Right hindlimb (tissue), 1 donor: ENCODE measurements around the gene SP6.
A peak's percentile ranks its signal among the peaks of the same experiment; 100 is the strongest.

ENCODE experiments used
- DNase-seq: peaks from one replicate; pipeline ENCODE4 v3.0.0-alpha.2; 2018

Gene SP6

DNA sequence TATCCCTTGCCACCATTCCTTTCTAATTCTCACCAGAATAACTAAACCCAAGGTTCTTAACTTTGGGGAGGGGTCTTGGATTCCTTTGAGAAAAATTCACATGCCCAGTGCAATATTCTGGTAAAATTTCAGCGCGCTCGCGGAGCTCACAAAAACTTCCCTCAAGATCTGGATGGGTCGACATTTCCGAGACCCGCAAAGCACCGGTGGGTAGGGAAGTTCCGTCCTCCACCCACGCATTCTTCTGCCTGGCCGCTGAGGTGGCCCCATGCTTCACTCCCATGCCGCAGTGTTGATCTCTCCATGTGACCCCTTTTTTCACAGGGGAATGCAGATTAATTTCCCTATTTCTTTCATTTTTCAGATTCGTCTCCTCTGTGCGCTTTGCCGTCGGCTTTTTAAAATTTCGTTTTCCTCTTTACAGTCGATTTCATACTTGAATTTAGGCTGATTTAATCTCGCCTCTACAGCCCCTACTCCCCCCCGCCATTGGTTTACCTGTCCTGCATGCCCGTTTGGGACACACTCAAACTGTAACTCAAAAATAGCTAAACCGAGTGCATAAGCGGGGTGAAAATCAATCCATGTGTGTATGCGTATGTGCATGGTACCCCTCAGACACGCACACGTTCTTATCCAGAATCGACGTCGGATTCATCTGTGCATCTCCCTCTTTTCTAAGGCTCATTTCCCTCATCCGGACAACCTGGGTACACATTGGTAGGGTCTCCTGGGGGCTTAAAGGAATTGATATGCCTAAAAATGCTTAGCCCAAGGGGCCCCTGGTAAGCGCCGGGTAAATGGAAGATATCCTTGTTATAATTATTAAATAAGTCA is 1.4 kb upstream of the SP6 start:
- DNase-seq = no peak

GRCh38 chr17:47851764-47852112 is 775 bp upstream of the SP6 start:
- no peak for DNase-seq

GRCh38 chr17:47850373-47850691 is 631 bp downstream of the SP6 start:
- no peak for DNase-seq

DNA sequence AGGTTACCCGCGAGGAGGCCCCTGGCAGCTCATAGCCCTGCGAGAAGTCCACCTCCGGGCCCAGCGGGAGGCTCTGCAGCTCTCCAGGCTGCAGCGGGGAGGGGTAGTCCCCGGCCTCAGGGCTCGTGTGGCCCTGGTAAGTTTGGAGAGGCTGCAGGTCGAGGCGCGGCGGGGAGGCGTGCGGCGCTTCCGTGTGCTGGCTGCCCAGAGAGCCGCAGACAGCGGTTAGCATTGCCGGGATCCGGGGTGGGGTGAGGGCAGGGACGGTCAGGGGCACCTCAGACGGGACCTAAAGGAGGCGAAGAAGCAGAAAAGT is 2.8 kb downstream of the SP6 start:
- no peak for DNase-seq

- DNase-seq = no peak
Observed at GRCh38 chr17:47847341-47848197, 3.4 kb downstream of the SP6 start.

DNA sequence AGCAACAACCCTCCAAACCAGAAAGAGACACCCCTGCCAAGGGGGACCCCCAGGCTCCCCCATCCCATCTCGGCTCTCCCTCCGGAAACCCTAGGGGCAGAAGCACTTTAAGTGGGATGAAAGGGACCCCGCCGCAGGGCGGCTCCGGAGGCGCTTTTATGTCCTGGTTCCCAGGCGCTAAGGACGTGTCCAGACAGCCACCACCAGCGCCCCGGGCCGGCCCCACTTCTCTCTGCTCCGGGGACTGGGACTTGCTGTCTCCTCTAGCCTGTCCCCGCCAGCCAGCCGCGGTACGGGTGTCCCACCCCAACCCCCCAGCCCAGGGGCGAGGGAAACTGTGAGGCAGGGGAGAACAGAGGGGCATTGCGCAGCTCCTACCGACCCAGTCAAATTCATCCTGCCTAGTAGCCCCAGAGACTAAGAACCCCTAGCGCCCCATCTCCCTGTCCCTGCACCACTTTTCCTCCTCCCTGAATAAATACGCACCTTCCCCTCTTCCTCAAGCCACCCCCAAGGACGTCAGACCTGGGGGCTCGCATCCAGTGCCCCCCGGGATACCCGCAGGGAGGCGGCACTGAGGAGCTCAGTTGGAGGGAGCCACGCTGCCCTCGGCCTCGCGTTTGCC is 4.1 kb downstream of the SP6 start:
- no peak for DNase-seq

GRCh38 chr17:47845716-47846075 is 5.3 kb downstream of the SP6 start:
- no peak for DNase-seq

- DNase-seq = no peak
Observed at GRCh38 chr17:47844814-47845715, 5.9 kb downstream of the SP6 start.

GRCh38 chr17:47844227-47844626 is 6.7 kb downstream of the SP6 start:
- DNase-seq = no peak

DNA sequence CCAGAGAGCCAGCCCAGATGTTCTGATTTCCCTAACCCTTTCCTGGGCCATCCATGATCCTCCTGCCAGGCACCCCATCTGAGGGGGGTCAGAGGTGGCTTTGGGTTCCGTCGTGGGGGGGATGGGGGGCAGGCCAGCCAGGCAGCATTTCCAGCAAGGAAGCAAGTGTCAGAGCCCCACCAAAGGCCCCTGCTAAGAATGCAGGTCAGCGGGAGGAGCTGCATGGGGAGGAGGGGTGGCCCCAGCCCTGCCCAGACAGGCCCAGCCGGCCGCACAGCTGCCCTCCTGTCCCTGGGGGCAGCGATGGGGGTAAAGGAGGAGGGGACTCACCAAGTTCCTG is 7.6 kb downstream of the SP6 start:
- DNase-seq = no peak

DNA sequence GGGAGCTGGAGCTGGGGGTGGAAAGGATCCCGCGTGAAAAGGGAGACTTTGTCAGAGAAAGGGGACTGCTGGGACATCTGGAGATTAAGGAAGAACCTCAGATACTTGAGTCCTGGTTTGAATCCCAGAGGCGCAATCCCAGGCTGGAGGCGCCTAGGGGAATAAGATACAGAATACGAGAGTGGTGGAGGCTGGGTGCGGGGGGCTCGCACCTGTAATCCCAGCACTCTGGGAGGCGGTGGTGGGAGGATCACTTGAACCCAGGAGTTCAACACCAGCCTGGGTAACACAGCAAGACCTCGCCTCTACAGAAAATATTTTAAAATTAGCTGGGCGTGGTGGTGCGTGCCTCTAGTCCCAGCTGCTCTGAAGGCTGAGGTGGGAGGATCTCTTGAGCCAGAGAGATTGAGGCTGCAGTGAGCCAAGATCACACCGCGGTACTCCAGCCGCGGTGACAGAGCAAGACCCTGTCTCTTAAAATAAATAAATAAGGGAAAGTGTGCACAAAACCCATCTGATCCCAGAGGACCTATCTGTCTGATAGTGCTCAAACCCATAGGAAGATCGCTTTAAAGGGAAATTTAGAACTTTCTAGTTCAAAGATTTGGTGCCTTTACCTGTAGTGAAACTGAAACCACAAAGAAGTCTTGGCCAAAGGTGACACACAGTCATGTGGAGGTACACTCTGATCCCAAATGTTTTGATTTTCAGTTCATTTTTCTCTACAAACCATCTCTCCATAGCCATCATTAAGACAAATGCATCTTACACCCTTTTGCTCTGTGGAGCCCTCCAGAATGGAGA is 9.3 kb downstream of the SP6 start:
- DNase-seq = no peak

DNA sequence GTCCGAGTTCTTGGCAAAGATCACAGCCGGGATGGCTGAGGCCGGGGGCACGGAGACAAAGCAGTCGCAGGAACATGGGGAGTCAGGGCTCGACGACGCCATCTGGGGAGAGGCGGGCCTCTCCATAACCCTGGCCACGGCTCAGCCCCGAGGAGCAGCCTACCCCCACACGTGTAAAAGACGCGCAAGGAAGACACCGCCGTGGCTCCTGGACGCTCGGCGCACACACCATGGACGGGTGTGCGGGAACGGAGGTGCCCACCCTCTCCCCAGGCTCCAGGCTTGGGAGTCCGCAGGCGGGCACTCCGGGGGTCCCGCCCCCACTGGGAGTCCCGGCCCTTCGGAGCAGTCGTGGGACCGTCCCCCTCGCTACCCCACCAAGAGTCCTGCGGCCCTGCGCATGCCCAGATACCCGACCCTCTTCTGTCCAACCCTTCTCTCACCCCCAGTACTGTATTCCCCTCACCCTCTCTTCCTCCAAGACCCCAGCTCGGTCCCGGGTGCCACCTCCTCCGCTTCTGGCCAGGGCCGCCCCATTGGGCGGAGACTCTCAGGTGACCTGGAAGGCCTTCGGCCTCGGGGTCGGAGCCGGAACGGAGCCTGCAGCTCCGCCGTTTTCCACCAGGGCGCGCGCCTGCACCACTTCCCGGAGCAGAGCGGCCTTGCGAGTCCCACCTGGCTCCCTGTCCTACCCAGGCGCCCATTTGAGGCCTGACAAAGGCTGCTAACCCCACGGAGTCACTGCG is 10.0 kb downstream of the SP6 start, which contains the start of gene SCRN2:
Gene SCRN2 (minus strand): TSS at position 532 of the 746 bp plus-strand sequence. CDS start 430 bp downstream, at position 102.
- DNase-seq = peak; percentile 94

DNA sequence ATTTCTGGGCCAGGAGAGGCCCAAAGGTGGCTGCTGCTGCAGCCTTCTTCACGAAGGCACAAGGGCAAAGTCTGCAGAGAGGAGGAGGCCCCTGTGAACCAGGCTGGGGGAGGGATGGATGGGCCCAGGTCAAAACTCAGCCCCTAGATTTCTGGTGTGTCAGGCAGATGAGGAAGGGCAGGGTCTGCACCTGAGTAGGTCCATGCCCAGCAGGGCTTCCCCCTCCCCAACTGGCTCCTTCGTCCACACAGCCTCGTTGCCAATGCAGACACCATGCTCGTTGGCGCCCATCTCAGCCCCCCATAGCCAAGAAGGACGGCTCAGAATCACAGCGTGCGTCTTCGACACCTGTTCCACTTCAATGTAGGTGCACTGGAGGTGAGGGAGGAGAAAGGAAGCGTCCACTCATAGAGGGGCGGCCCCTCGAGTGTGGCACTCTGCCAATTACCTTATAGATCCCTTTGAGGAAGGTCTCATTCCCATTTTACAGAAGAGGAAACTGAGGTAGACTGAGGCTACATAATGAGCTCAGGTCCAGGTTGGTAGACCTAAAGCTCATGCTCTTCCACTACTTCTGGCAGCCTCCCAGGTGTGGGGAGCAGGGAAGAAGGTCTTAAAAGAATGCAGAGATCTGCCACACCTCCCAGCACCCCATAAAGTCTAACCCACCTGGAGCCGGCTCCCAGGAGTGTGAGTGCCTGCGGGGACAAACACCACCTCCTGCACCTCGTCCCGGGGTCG is 10.8 kb downstream of the SP6 start:
- DNase-seq = no peak

GRCh38 chr17:47839071-47839470 is 11.9 kb downstream of the SP6 start:
- no peak for DNase-seq

DNA sequence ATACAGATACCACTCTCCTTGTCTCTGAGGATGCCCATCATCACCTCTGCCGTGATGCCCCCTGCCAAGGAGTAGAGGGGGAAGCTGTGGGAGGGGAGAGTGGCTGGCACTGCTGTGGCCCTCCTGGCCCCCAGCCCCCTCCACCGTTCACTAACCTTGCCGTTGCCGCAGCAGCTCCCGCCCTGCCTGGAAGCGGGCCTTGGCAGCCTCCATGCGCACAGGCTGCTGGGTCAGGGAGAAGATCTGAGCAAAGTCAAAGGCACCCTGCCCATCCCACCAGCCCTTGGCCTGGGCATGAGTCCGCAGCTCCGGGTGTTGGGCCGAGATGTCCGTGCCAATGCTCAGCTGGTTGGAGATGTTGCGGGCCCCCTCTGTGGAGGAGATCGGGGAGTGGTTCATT is 12.3 kb downstream of the SP6 start:
- no peak for DNase-seq

DNA sequence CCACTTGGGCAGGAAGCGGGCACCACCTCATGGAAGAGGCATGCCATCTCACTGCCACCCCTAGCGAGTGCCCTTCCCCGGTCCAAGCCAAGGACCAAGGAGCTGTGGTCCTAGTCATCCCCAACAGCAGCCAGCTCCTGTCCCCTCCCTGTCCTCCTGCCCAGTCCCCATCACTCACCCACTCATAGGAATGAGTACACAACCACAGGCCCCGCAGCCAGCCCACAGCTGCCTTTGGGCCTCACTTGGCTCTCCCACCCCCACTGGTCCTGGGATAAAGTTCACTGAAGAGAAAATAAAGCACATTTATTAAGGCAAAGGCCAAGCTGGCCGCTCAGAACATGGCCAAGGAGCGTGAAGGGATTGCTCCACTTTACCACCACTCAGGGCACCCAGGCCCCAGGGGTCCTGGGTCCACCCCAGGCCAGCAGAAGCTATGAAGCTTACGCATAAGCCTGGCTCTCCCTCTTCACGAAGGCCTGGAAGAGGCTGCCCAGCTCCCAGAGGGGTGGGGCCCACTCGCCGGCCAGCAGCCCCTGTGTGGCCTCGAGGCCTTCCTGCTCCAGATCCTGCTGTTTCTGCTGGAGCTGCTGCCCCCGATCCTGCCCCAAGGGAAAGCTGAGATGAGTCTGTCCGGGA is 13.4 kb downstream of the SP6 start:
- no peak for DNase-seq

DNA sequence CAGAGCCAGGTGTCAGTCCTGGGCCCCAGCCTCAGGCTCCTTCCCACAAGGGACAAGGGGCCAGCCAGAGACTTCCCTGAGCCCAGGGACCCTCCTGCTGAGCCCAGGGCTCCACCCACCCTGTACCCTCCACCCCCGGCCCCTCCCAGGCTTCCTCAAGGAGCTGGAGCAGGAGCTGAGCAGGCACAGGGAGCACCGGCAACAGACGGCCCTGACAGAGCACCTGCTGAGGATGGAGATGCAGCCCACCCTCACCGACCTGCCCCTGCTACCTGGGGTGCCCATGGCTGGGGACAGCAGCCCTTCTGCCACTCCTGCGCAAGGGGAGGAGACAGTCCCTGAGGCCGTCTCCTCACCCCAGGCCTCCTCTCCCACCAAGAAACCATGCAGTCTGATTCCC is 14.4 kb downstream of the SP6 start:
- DNase-seq = no peak

GRCh38 chr17:47834756-47835155 is 16.2 kb downstream of the SP6 start:
- no peak for DNase-seq

- DNase-seq = no peak
Observed at GRCh38 chr17:47831934-47832327, 19.0 kb downstream of the SP6 start.
